HepG2 (cell line): ENCODE results near the gene NFASC. TPM values are rescaled to one million over a fixed set of nuclear protein-coding genes. Genes with fewer than 3 reads are reported as not detected.

ENCODE experiments used
- ATAC-seq: fragments of 200-7000 bp; cut with Tn5 transposase; 3 replicates; pipeline ENCODE4 v1.9.1; 2020; ENCODE audit warnings: mild to moderate bottlenecking, moderate library complexity
- BruUV-seq: library from RNA; stranded (reverse); fragments of 400-500 nt; replicated peaks from 2 replicates; lab custom pipeline; 2021; lab: Mats Ljungman, UMichigan
- CTCF ChIA-PET: fragments of 300-600 bp; formaldehyde crosslinking; extraction: SDS; loops from one replicate; lab custom pipeline; 2021; ENCODE audit warnings: low total read pairs, inconsistent platforms, low intra/inter-chr PET ratio; lab: Yijun Ruan, JAX
- POLR2A ChIA-PET: fragments of 350-600 bp; sonication (Branson Sonifier 250); formaldehyde crosslinking; loops from one replicate; lab custom pipeline; 2020; ENCODE audit warnings: antibody characterized with exemption, inconsistent platforms; lab: Yijun Ruan, JAX
- DNase-seq: peaks from one replicate; pipeline ENCODE4 v3.0.0-alpha.2; 2015; ENCODE audit warnings: low spot score
- FAIRE-seq: peaks from 3 replicates; lab custom pipeline; 2011; peaks lifted over from hg19 to GRCh38; lab: Jason Lieb, UNC
- H2AFZ ChIP-seq: one replicate; pipeline ENCODE4 v1.6.1; 2011; ENCODE audit warnings: low read length, inconsistent platforms
- H3K27ac ChIP-seq: fragments of 300-600 bp; 3 replicates; pipeline ENCODE4 v1.8.0; 2011; ENCODE audit warnings: mixed run types, mild to moderate bottlenecking, mixed read lengths, low read length, inconsistent platforms; ENCODE audit not compliant: insufficient read depth; ENCODE audit errors: extremely low read length
- H3K27me3 ChIP-seq, 2 experiments: fragments of 200-600 bp in 1 of 2; 2 replicates in 1 of 2; 3 replicates in 1 of 2; pipeline versions ENCODE4 v1.6.0 to v1.8.0; 2011; ENCODE audit warnings: low read length in 2 of 2, mild to moderate bottlenecking in 2 of 2, moderate library complexity in 2 of 2, inconsistent platforms in 1 of 2; ENCODE audit not compliant: insufficient read depth in 2 of 2, control insufficient read depth in 1 of 2
- H3K36me3 ChIP-seq, 2 experiments: fragments of 200-600 bp in 1 of 2; replicated peaks in 1 of 2; 2 replicates in 1 of 2; 3 replicates in 1 of 2; pipeline versions ENCODE4 v1.5.1 to v1.8.0; 2011; ENCODE audit warnings: low read length in 2 of 2, inconsistent platforms in 1 of 2; ENCODE audit not compliant: insufficient read depth in 2 of 2, control insufficient read depth in 1 of 2
- H3K4me1 ChIP-seq: 2 replicates; pipeline ENCODE4 v1.5.1; 2012; ENCODE audit warnings: low read length, inconsistent platforms; ENCODE audit not compliant: insufficient read depth
- H3K4me2 ChIP-seq: 2 replicates; pipeline ENCODE4 v1.6.0; 2011; ENCODE audit warnings: low read depth, low read length, inconsistent platforms
- H3K4me3 ChIP-seq, 3 experiments: fragments of 200-600 bp in 1 of 3; sonication (generic), shearing (Covaris generic) in 1 of 3; replicated peaks in 1 of 3; 2 replicates each; pipeline ENCODE4 v1.5.1; 2011 to 2016; ENCODE audit warnings: low read length in 3 of 3, inconsistent platforms in 2 of 3, low read depth in 2 of 3, mild to moderate bottlenecking in 2 of 3, control low read depth in 1 of 3, mixed read lengths in 1 of 3; ENCODE audit not compliant: insufficient read depth in 1 of 3
- H3K79me2 ChIP-seq: one replicate; pipeline ENCODE4 v1.6.1; 2011; ENCODE audit warnings: low read length, inconsistent platforms; ENCODE audit not compliant: insufficient read depth
- H3K9ac ChIP-seq: 2 replicates; pipeline ENCODE4 v1.6.0; 2011; ENCODE audit warnings: mild to moderate bottlenecking, low read depth, low read length, inconsistent platforms; ENCODE audit not compliant: insufficient read depth
- H3K9me3 ChIP-seq: 2 replicates; pipeline ENCODE4 v1.5.1; 2012; ENCODE audit warnings: mild to moderate bottlenecking, low read length
- H4K20me1 ChIP-seq: 2 replicates; pipeline ENCODE4 v1.6.0; 2011; ENCODE audit warnings: inconsistent platforms, mild to moderate bottlenecking, low read length, moderate library complexity; ENCODE audit not compliant: insufficient read depth
- HNRNPH1 ChIP-seq: fragments of 200-400 bp; formaldehyde crosslinking; optimal IDR thresholded peaks from 2 replicates; pipeline ENCODE3; 2017; ENCODE audit warnings: mild to moderate bottlenecking, low read depth, low read length
- KLF12 ChIP-seq: sonication (generic); formaldehyde crosslinking; IDR thresholded peaks from 2 replicates; pipeline ENCODE4 v1.4.0; 2020; ENCODE audit warnings: missing genetic modification reagents, borderline replicate concordance
- MTA1 ChIP-seq: sonication (generic); formaldehyde crosslinking; IDR thresholded peaks from 2 replicates; pipeline ENCODE4 v1.4.0; 2020; ENCODE audit warnings: missing genetic modification reagents, mild to moderate bottlenecking, borderline replicate concordance
- NCOA5 ChIP-seq: sonication (generic); formaldehyde crosslinking; IDR thresholded peaks from 2 replicates; pipeline ENCODE4 v1.4.0; 2020; ENCODE audit warnings: missing genetic modification reagents
- NFKB2 ChIP-seq: sonication (generic); formaldehyde crosslinking; IDR thresholded peaks from 2 replicates; pipeline ENCODE4 v1.4.0; 2020; ENCODE audit warnings: missing genetic modification reagents, borderline replicate concordance
- SMC3 ChIP-seq: IDR thresholded peaks from 2 replicates; pipeline ENCODE4 v1.6.1; 2011; ENCODE audit warnings: low read length, improper control_type of control experiment
- SRY ChIP-seq: sonication (generic); formaldehyde crosslinking; IDR thresholded peaks from 2 replicates; pipeline ENCODE4 v1.8.0; 2022; ENCODE audit warnings: mild to moderate bottlenecking, missing genetic modification reagents
- THYN1 ChIP-seq: sonication (generic); formaldehyde crosslinking; IDR thresholded peaks from 2 replicates; pipeline ENCODE4 v1.8.1; 2023; ENCODE audit warnings: low read depth, mild to moderate bottlenecking, moderate library complexity, missing genetic modification reagents, borderline replicate concordance
- ZNF3 ChIP-seq: IDR thresholded peaks from 2 replicates; pipeline ENCODE4 v1.7.0; 2017; ENCODE audit warnings: inconsistent platforms
- ZNF34 ChIP-seq: sonication (generic); formaldehyde crosslinking; IDR thresholded peaks from 2 replicates; pipeline ENCODE4 v1.4.0; 2020; ENCODE audit warnings: mild to moderate bottlenecking, missing genetic modification reagents, borderline replicate concordance
- ZNF563 ChIP-seq: sonication (generic); formaldehyde crosslinking; IDR thresholded peaks from 2 replicates; pipeline ENCODE4 v1.8.0; 2022; ENCODE audit warnings: mild to moderate bottlenecking, moderate library complexity, missing genetic modification reagents
- ZNF790 ChIP-seq: sonication (generic); formaldehyde crosslinking; IDR thresholded peaks from 2 replicates; pipeline ENCODE4 v1.8.0; 2022; ENCODE audit warnings: missing genetic modification reagents, mild to moderate bottlenecking, borderline replicate concordance
- WGBS: methylation state at CpG from one replicate; pipeline ENCODE4 v1.1.6; 2017; ENCODE audit warnings: low lambda C conversion rate; 5-methylcytosine and 5-hydroxymethylcytosine counted together
- in situ Hi-C: cut with HindIII; loops from 2 replicates; pipeline ENCODE4 v1.10.0; 2017; ENCODE audit warnings: low pct_unique_long_range_greater_than_20kb; ENCODE audit not compliant: extremely low pct_ligation_motif_present
- intact Hi-C: fragments of 100-400 bp; cut with micrococcal nuclease; formaldehyde crosslinking; loops from one replicate; pipeline ENCODE4 v1.10.0; 2022; ENCODE audit not compliant: unreplicated experiment
- polyA plus RNA-seq, 8 experiments: library from polyadenylated mRNA; depleted of rRNA in 3 of 8; stranded (reverse) in 7 of 8; unstranded in 1 of 8; fragments of >200 nt; fragmentation: Illumina TruSeq in 4 of 8; extraction: Trizol in 4 of 8; gene quantifications; 2 replicates each; pipeline versions ENCODE4 v1.2.1 to v1.2.3, GENCODE V29; 2011 to 2016; ENCODE audit warnings: low read depth in 4 of 8, missing spikeins in 1 of 8, mixed read lengths in 1 of 8; ENCODE audit not compliant: insufficient read depth in 1 of 8
- total RNA-seq, 5 experiments: library from RNA; depleted of rRNA; stranded (reverse); fragments of >200 nt; fragmentation: Illumina TruSeq; extraction: Trizol; gene quantifications; 2 replicates each; pipeline ENCODE4 v1.2.3, GENCODE V29; 2016; ENCODE audit warnings: low read depth in 1 of 5
- TF ChIP-seq, protein P1 (sequence below): IDR thresholded peaks from 2 replicates; pipeline ENCODE4 v1.6.1; 2018; ENCODE audit warnings: missing genetic modification reagents
- TF ChIP-seq, protein P2 (sequence below): sonication (generic); formaldehyde crosslinking; IDR thresholded peaks from 2 replicates; pipeline ENCODE4 v1.4.0; 2020; ENCODE audit warnings: missing genetic modification reagents
- TF ChIP-seq, protein P3 (sequence below): sonication (generic); formaldehyde crosslinking; IDR thresholded peaks from 2 replicates; pipeline ENCODE4 v1.8.1; 2023; ENCODE audit warnings: mild to moderate bottlenecking, missing genetic modification reagents
- TF ChIP-seq, protein P4 (sequence below): IDR thresholded peaks from 2 replicates; pipeline ENCODE4 v1.6.1; 2016; ENCODE audit warnings: control low read depth

NFASC gene
- total and polyA plus RNA-seq, 2 of the 13 experiments (the other 11 are each of a cell fraction or from before 2014, with no cell fraction given) = not detected

DNA sequence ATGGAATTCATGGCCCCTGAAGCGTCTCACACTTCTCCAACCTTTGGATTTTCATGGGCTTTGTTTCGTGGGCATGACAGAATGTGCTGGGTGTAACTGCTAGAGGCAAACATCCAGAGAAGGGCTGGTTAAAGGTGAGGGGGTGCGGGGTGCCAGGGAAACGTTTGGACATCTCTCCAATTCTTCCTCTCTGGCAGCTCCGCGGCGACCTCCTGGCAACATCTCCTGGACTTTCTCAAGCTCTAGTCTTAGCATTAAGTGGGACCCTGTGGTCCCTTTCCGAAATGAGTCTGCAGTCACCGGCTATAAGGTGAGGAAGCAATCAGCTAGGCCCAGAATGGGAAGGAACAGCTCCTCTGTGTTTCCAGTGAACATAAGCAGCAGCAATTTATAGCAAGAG lies 201.6 kb downstream of the NFASC start:
- ATAC-seq (no peak), DNase-seq (no peak), FAIRE-seq (no peak)
- intact Hi-C loops (no loop called here), in situ Hi-C loops (no loop called here)
- Histone ChIP-seq H3K36me3 (no peaks in the 10 kb centered on the region), H3K4me2 (no peak overlapping the region), H3K9ac (no peak overlapping the region), H3K4me3 (no peak overlapping the region), H3K79me2 (no peaks in the 10 kb centered on the region), H4K20me1 (no peaks in the 10 kb centered on the region), H3K9me3 (no peaks in the 10 kb centered on the region), H3K27me3 (peaks cover 0 to 25% of the 10 kb centered on the region in 2 experiments; a peak in 3 of 5 replicates), H2AFZ (no peak overlapping the region), H3K4me1 (no peaks in the 10 kb centered on the region), H3K27ac (no peak overlapping the region)
- no TSS peak for BruUV-seq
- TF ChIP-seq KLF12 (no peak), MTA1 (CRISPR knock-in tag) (no peak), ZNF3 (CRISPR knock-in tag) (no peak), THYN1 (CRISPR knock-in tag) (no peak), HNRNPH1 (no peak), ZNF790 (CRISPR knock-in tag) (no peak), SMC3 (no peak), SRY (no peak), ZNF563 (CRISPR knock-in tag) (no peak), ZNF34 (CRISPR knock-in tag) (no peak), NFKB2 (no peak), NCOA5 (CRISPR knock-in tag) (no peak)
- TF ChIP-seq, protein P1, sequence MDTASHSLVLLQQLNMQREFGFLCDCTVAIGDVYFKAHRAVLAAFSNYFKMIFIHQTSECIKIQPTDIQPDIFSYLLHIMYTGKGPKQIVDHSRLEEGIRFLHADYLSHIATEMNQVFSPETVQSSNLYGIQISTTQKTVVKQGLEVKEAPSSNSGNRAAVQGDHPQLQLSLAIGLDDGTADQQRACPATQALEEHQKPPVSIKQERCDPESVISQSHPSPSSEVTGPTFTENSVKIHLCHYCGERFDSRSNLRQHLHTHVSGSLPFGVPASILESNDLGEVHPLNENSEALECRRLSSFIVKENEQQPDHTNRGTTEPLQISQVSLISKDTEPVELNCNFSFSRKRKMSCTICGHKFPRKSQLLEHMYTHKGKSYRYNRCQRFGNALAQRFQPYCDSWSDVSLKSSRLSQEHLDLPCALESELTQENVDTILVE (CRISPR knock-in tag) = no peak
- TF ChIP-seq, protein P2, sequence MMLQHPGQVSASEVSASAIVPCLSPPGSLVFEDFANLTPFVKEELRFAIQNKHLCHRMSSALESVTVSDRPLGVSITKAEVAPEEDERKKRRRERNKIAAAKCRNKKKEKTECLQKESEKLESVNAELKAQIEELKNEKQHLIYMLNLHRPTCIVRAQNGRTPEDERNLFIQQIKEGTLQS (CRISPR knock-in tag) = no peak
- TF ChIP-seq, protein P3, sequence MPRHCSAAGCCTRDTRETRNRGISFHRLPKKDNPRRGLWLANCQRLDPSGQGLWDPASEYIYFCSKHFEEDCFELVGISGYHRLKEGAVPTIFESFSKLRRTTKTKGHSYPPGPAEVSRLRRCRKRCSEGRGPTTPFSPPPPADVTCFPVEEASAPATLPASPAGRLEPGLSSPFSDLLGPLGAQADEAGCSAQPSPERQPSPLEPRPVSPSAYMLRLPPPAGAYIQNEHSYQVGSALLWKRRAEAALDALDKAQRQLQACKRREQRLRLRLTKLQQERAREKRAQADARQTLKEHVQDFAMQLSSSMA (CRISPR knock-in tag) = no peak
- TF ChIP-seq, protein P4, sequence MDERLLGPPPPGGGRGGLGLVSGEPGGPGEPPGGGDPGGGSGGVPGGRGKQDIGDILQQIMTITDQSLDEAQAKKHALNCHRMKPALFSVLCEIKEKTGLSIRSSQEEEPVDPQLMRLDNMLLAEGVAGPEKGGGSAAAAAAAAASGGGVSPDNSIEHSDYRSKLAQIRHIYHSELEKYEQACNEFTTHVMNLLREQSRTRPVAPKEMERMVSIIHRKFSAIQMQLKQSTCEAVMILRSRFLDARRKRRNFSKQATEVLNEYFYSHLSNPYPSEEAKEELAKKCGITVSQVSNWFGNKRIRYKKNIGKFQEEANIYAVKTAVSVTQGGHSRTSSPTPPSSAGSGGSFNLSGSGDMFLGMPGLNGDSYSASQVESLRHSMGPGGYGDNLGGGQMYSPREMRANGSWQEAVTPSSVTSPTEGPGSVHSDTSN = no peak
- CTCF ChIA-PET = no interaction called here
- POLR2A ChIA-PET = no interaction called here
- WGBS = 37% methylated on average over 8 of the region's 9 CpGs
